Esophagus muscularis mucosa (tissue), 4 donors: ENCODE measurements around the gene ZBTB7C. TPM values are rescaled to one million over a fixed set of nuclear protein-coding genes. Genes with fewer than 3 reads are reported as not detected.

ENCODE experiments used
- DNase-seq: peaks from one replicate; pipeline ENCODE4 v3.0.0-alpha.2; 2017; ENCODE audit errors: extremely low spot score
- H3K27ac ChIP-seq, 4 donors: fragments of 200-600 bp; sonication (generic); replicated peaks in 1 of 4; 1 replicate in 3 of 4; 2 replicates in 1 of 4; pipeline ENCODE4 v1.5.1; 2016 to 2019; ENCODE audit warnings: mild to moderate bottlenecking in 1 of 4
- H3K27me3 ChIP-seq, 4 donors: fragments of 200-600 bp; sonication (generic); one replicate each; pipeline versions ENCODE4 v1.5.1 to v1.6.0; 2016 to 2019
- H3K36me3 ChIP-seq, 4 donors: fragments of 200-600 bp; sonication (generic); one replicate each; pipeline ENCODE4 v1.5.1; 2016 to 2019
- H3K4me1 ChIP-seq, 4 donors: fragments of 200-600 bp; sonication (generic); one replicate each; pipeline ENCODE4 v1.5.1; 2016 to 2019
- H3K4me3 ChIP-seq, 4 donors: fragments of 200-600 bp; sonication (generic); 1 replicate in 2 of 4; 2 replicates in 2 of 4; pipeline ENCODE4 v1.5.1; 2016 to 2019; ENCODE audit warnings: mild to moderate bottlenecking in 4 of 4, moderate library complexity in 1 of 4
- H3K9me3 ChIP-seq, 4 donors: fragments of 200-600 bp; sonication (generic); 1 replicate in 3 of 4; 2 replicates in 1 of 4; pipeline ENCODE4 v1.5.1; 2016 to 2019
- EP300 ChIP-seq: sonication (generic); formaldehyde crosslinking; IDR thresholded peaks from one replicate; pipeline ENCODE4 v1.6.1; 2017; ENCODE audit warnings: antibody characterized with exemption
- POLR2A ChIP-seq: fragments of 450-650 bp; IDR thresholded peaks from one replicate; pipeline ENCODE4 v1.6.1; 2017; ENCODE audit warnings: antibody characterized with exemption, moderate library complexity, mild to moderate bottlenecking, low read depth
- POLR2AphosphoS5 ChIP-seq, 2 donors: sonication (generic); formaldehyde crosslinking; IDR thresholded peaks; one replicate each; pipeline ENCODE4 v1.6.1; 2017; ENCODE audit warnings: antibody characterized with exemption in 2 of 2
- WGBS: methylation state at CpG from one replicate; pipeline ENCODE4 v1.1.5; 2018; 5-methylcytosine and 5-hydroxymethylcytosine counted together
- intact Hi-C: fragments of 100-400 bp; cut with DNase I; formaldehyde crosslinking; loops from one replicate; pipeline ENCODE4 v1.15.1; 2023
- total RNA-seq, 4 donors: library from RNA; depleted of rRNA; stranded (reverse); fragments of >200 nt; gene quantifications; one replicate each; pipeline versions ENCODE4 v1.1.0 to v1.2.1, GENCODE V29; 2016
- TF ChIP-seq, protein P1 (sequence below), 3 experiments: fragments of 200-600 bp in 2 of 3; fragments of 450-650 bp in 1 of 3; sonication (generic) in 2 of 3; IDR thresholded peaks; one replicate each; pipeline ENCODE4 v1.5.1; 2017 to 2019; ENCODE audit warnings: antibody characterized with exemption in 3 of 3, mild to moderate bottlenecking in 2 of 3, moderate library complexity in 1 of 3

The ZBTB7C gene
- total RNA-seq, 4 donors from 2014 or later, result 6.3 to 13.2 (median 9.1) TPM

DNA sequence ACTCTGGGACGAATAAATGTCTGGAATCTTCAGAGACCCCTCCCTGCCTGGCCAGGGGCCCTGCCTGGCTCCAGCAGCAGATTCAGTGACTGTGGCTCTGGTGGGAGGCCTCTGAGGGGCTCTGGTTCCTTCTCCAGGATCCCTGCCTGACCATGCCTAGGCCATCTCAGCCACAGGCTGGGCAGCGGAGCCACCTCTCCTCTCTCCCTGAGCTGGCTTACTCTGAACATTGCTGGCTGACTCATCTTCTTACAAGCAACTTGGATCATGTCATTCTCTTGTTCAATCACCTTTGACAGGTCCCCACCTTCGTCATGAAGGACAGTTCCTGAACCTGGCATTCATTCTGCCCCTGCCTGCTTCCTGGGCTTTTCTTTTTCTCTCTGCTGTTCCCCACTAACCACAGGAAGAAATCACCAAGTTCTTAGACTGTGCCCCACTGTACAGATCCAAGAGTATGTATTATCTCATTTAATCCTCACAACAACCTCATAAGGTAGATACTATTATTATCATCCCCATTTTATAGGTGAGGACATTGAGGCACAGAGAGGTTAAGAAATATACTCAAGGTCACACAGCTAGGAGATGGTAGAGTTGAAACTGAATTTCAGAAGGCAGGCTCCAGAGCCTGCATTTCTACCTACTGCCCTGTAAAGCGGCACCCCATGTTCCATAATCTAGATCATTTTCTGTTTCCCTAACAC, 323.2 kb downstream of the ZBTB7C start:
- intact Hi-C loops, result no loop called here
- no peaks in the 10 kb centered on the region for H3K9me3 ChIP-seq
- WGBS, result 82% methylated on average over 4 of the region's 4 CpGs
- DNase-seq, result no peak
- no peak overlapping the region for H3K27ac ChIP-seq
- H3K36me3 ChIP-seq, result no peaks in the 10 kb centered on the region
- no peak overlapping the region for H3K4me3 ChIP-seq
- TF ChIP-seq POLR2A, result no peak
- H3K27me3 ChIP-seq, result no peaks in the 10 kb centered on the region
- H3K4me1 ChIP-seq, result no peaks in the 10 kb centered on the region

DNA sequence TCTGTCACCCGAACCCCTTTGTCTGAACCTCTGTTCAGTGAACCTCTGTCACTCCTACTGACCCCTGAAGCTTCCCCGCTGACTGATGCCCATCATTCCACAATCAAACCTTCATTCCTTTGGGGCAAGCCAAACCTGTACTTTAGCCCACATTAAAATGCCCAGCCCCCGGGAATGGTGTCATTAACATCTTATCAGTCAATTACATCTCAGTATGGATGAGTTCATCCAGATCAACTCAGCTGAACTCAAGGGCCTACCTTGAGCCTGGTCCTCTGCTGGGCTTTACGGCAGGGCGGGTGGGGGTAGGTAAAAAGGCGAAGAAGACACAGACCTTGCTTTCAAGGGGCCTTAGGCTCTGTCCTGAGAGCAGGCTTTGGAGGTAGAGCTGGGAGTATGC, 324.3 kb downstream of the ZBTB7C start:
- Histone ChIP-seq H3K9me3 (no peaks in the 10 kb centered on the region), H3K27me3 (no peaks in the 10 kb centered on the region), H3K4me3 (no peak overlapping the region), H3K36me3 (no peaks in the 10 kb centered on the region), H3K27ac (no peak overlapping the region), H3K4me1 (no peaks in the 10 kb centered on the region)
- 99% methylated on average over 6 of the region's 6 CpGs for WGBS
- intact Hi-C loops, result no loop called here
- TF ChIP-seq, protein P1, sequence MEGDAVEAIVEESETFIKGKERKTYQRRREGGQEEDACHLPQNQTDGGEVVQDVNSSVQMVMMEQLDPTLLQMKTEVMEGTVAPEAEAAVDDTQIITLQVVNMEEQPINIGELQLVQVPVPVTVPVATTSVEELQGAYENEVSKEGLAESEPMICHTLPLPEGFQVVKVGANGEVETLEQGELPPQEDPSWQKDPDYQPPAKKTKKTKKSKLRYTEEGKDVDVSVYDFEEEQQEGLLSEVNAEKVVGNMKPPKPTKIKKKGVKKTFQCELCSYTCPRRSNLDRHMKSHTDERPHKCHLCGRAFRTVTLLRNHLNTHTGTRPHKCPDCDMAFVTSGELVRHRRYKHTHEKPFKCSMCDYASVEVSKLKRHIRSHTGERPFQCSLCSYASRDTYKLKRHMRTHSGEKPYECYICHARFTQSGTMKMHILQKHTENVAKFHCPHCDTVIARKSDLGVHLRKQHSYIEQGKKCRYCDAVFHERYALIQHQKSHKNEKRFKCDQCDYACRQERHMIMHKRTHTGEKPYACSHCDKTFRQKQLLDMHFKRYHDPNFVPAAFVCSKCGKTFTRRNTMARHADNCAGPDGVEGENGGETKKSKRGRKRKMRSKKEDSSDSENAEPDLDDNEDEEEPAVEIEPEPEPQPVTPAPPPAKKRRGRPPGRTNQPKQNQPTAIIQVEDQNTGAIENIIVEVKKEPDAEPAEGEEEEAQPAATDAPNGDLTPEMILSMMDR (IDR thresholded peaks at IDR 0.05), result no peak
- TF ChIP-seq POLR2AphosphoS5 (IDR thresholded peaks at IDR 0.05) (no peak), EP300 (no peak), POLR2A (no peak)
- DNase-seq, result no peak

DNA sequence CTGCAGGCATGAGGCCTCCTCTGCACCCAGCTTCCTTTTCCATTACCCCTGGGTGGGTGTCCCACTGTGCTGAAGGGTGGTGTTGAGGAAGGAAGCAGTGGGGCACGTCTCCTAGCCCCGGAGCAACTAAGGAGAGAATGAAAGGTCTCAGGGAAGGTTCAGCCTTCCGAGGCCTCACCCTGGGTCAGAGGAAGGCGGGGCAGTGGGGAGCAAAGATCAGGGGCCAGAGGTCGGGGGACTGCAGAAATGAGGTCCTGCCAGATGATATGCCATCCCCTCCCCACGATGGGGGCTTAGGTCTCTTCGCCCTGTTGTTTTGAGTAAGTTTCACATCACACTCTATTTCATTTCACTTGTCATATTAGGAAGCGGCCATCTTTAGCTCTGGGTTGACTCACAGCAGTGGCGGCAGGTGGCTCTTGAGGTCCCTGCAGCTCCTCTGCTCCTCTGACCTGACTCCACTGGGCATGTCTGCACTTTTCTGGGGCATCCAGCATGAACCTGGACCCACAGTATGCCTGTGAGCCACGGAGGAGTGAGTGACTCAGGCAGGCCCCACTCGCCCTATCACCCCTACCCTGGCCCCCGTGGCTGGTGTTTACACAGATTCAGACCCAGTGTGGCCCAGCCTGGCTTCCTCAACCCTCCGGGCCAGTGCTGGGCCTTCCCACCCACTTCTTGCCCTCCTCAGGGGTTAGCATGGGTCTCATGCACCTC, 325.0 kb downstream of the ZBTB7C start:
- Histone ChIP-seq H3K36me3 (no peaks in the 10 kb centered on the region), H3K4me3 (no peak overlapping the region), H3K9me3 (no peaks in the 10 kb centered on the region), H3K27me3 (no peaks in the 10 kb centered on the region), H3K27ac (no peak overlapping the region), H3K4me1 (no peaks in the 10 kb centered on the region)
- intact Hi-C loops, result no loop called here
- DNase-seq, result no peak
- TF ChIP-seq, protein P1 (IDR thresholded peaks at IDR 0.05), result no peak
- TF ChIP-seq POLR2A (no peak), EP300 (no peak), POLR2AphosphoS5 (IDR thresholded peaks at IDR 0.05) (no peak)
- WGBS, result 92% methylated on average over 11 of the region's 13 CpGs

DNA sequence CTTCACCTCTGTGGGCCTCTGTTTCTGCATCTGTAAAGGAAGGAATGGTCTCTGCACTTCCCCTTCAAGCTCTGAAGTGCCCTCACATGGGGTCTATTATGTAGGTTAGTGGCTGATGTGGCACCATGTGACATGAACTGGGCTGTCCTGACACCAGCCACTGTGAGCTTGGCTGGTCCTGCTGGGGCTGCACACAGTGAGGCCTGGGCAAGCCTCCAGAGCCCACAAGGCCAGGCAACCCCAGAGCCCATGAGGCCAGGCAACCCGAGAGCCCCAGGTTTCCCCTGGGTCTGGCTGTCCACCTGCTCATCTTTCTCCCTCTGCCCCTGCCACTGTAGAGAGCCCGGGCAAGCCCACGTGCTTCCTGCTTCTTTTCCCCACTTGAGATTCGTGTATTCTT, 328.6 kb downstream of the ZBTB7C start:
- WGBS, result 79% methylated on average over 4 of the region's 4 CpGs
- H3K27me3 ChIP-seq, result no peaks in the 10 kb centered on the region
- intact Hi-C loops, result no loop called here
- H3K4me3 ChIP-seq, result no peak overlapping the region
- no peak overlapping the region for H3K27ac ChIP-seq
- no peaks in the 10 kb centered on the region for H3K4me1 ChIP-seq
- H3K36me3 ChIP-seq, result no peaks in the 10 kb centered on the region
- no peaks in the 10 kb centered on the region for H3K9me3 ChIP-seq
- DNase-seq, result no peak
- TF ChIP-seq, protein P1 (IDR thresholded peaks at IDR 0.05), result no peak
- TF ChIP-seq POLR2AphosphoS5 (IDR thresholded peaks at IDR 0.05) (no peak), EP300 (no peak), POLR2A (no peak)

DNA sequence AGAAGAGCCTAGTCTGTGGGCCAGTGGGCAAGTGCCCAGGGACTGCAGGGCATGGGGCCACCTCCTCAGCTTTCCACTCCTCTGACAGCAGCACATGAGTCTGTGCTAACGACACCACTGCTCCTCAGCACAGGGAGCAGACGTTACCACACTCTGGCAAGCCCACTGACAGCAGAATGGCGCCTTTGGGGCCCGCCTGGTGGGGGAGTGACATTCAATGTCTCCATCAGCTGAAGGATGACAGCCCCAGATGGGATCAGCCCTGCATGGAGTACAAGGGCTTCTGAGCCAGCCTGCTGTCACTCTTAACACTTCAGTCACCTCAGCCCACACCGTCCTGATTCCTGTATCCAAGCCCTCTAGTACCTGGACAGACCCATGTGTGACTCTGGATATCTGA, 329.3 kb downstream of the ZBTB7C start:
- 91% methylated on average over 4 of the region's 5 CpGs for WGBS
- intact Hi-C loops, result no loop called here

More for the DNA sequence above, 329.3 kb downstream of the ZBTB7C start:
- no peaks in the 10 kb centered on the region for H3K4me1 ChIP-seq
- no peak for TF ChIP-seq EP300
- TF ChIP-seq, protein P1 (IDR thresholded peaks at IDR 0.05), result no peak
- no peak for TF ChIP-seq POLR2AphosphoS5 (IDR thresholded peaks at IDR 0.05)
- no peak for TF ChIP-seq POLR2A
- H3K27me3 ChIP-seq, result no peaks in the 10 kb centered on the region
- DNase-seq, result no peak
- H3K27ac ChIP-seq, result no peak overlapping the region
- no peaks in the 10 kb centered on the region for H3K36me3 ChIP-seq
- no peaks in the 10 kb centered on the region for H3K9me3 ChIP-seq
- no peak overlapping the region for H3K4me3 ChIP-seq
